ENCODE results near the gene GABRG3.

GABRG3 gene

GRCh38 chr15:26943866-26944265 lies 27.1 kb upstream of the GABRG3 start:
- no peaks in the 10 kb centered on the region for H3K4me1 ChIP-seq (ENCODE audit: control insufficient read depth, insufficient read depth, low read length, poor library complexity, severe bottlenecking)

GRCh38 chr15:26945046-26945445 lies 25.9 kb upstream of the GABRG3 start:
- no peaks in the 10 kb centered on the region for H3K4me1 ChIP-seq (ENCODE audit: control insufficient read depth, insufficient read depth, low read length, poor library complexity, severe bottlenecking)
- no peak overlapping the region for H3K4me3 ChIP-seq (ENCODE audit: insufficient read depth, low read depth, low read length, poor library complexity, severe bottlenecking)
- DNase-seq: no peak
- no peaks in the 10 kb centered on the region for H3K36me3 ChIP-seq (ENCODE audit: control insufficient read depth, insufficient read depth, low read length)
- no peaks in the 10 kb centered on the region for H3K27me3 ChIP-seq (replicated peaks; ENCODE audit: control insufficient read depth, insufficient read depth, low read length, poor library complexity, severe bottlenecking)
- no peaks in the 10 kb centered on the region for H3K9me3 ChIP-seq (ENCODE audit: control insufficient read depth, low read length)
- no peak overlapping the region for H3K27ac ChIP-seq (ENCODE audit: insufficient read depth, low read length, poor library complexity, severe bottlenecking)

More at GRCh38 chr15:26943866-26944265, 27.1 kb upstream of the GABRG3 start:
- no peak for DNase-seq
- Histone ChIP-seq H3K27me3 (replicated peaks; ENCODE audit: control insufficient read depth, insufficient read depth, low read length, poor library complexity, severe bottlenecking) (no peaks in the 10 kb centered on the region), H3K36me3 (ENCODE audit: control insufficient read depth, insufficient read depth, low read length) (no peaks in the 10 kb centered on the region), H3K4me3 (ENCODE audit: insufficient read depth, low read depth, low read length, poor library complexity, severe bottlenecking) (no peak overlapping the region), H3K9me3 (ENCODE audit: control insufficient read depth, low read length) (no peaks in the 10 kb centered on the region), H3K27ac (ENCODE audit: insufficient read depth, low read length, poor library complexity, severe bottlenecking) (no peak overlapping the region)

GRCh38 chr15:26950001-26950400 lies 21.0 kb upstream of the GABRG3 start:
- Histone ChIP-seq H3K4me1 (ENCODE audit: control insufficient read depth, insufficient read depth, low read length, poor library complexity, severe bottlenecking) (no peaks in the 10 kb centered on the region), H3K36me3 (ENCODE audit: control insufficient read depth, insufficient read depth, low read length) (no peaks in the 10 kb centered on the region), H3K27me3 (replicated peaks; ENCODE audit: control insufficient read depth, insufficient read depth, low read length, poor library complexity, severe bottlenecking) (no peaks in the 10 kb centered on the region), H3K9me3 (ENCODE audit: control insufficient read depth, low read length) (no peaks in the 10 kb centered on the region), H3K27ac (ENCODE audit: insufficient read depth, low read length, poor library complexity, severe bottlenecking) (no peak overlapping the region), H3K4me3 (ENCODE audit: insufficient read depth, low read depth, low read length, poor library complexity, severe bottlenecking) (no peak overlapping the region)
- no peak for DNase-seq

GRCh38 chr15:26954403-26954802 lies 16.6 kb upstream of the GABRG3 start:
- H3K36me3 ChIP-seq (ENCODE audit: control insufficient read depth, insufficient read depth, low read length): no peaks in the 10 kb centered on the region
- H3K4me3 ChIP-seq (ENCODE audit: insufficient read depth, low read depth, low read length, poor library complexity, severe bottlenecking): no peak overlapping the region
- no peaks in the 10 kb centered on the region for H3K27me3 ChIP-seq (replicated peaks; ENCODE audit: control insufficient read depth, insufficient read depth, low read length, poor library complexity, severe bottlenecking)
- no peaks in the 10 kb centered on the region for H3K4me1 ChIP-seq (ENCODE audit: control insufficient read depth, insufficient read depth, low read length, poor library complexity, severe bottlenecking)
- H3K9me3 ChIP-seq (ENCODE audit: control insufficient read depth, low read length): no peaks in the 10 kb centered on the region
- H3K27ac ChIP-seq (ENCODE audit: insufficient read depth, low read length, poor library complexity, severe bottlenecking): no peak overlapping the region
- DNase-seq: no peak

GRCh38 chr15:26967719-26968269 lies 3.2 kb upstream of the GABRG3 start:
- Histone ChIP-seq H3K27ac (ENCODE audit: insufficient read depth, low read length, poor library complexity, severe bottlenecking) (no peak overlapping the region), H3K9me3 (ENCODE audit: control insufficient read depth, low read length) (no peaks in the 10 kb centered on the region), H3K4me3 (ENCODE audit: insufficient read depth, low read depth, low read length, poor library complexity, severe bottlenecking) (no peak overlapping the region), H3K4me1 (ENCODE audit: control insufficient read depth, insufficient read depth, low read length, poor library complexity, severe bottlenecking) (no peaks in the 10 kb centered on the region), H3K27me3 (replicated peaks; ENCODE audit: control insufficient read depth, insufficient read depth, low read length, poor library complexity, severe bottlenecking) (peaks cover 3% of the 10 kb centered on the region), H3K36me3 (ENCODE audit: control insufficient read depth, insufficient read depth, low read length) (no peaks in the 10 kb centered on the region)
- DNase-seq: no peak

- H3K9me3 ChIP-seq (ENCODE audit: control insufficient read depth, low read length): no peaks in the 10 kb centered on the region
- no peaks in the 10 kb centered on the region for H3K36me3 ChIP-seq (ENCODE audit: control insufficient read depth, insufficient read depth, low read length)
- H3K27ac ChIP-seq (ENCODE audit: insufficient read depth, low read length, poor library complexity, severe bottlenecking): no peak overlapping the region
- H3K27me3 ChIP-seq (replicated peaks; ENCODE audit: control insufficient read depth, insufficient read depth, low read length, poor library complexity, severe bottlenecking): peaks cover 3% of the 10 kb centered on the region
- no peak for DNase-seq
- H3K4me3 ChIP-seq (ENCODE audit: insufficient read depth, low read depth, low read length, poor library complexity, severe bottlenecking): no peak overlapping the region
- H3K4me1 ChIP-seq (ENCODE audit: control insufficient read depth, insufficient read depth, low read length, poor library complexity, severe bottlenecking): no peaks in the 10 kb centered on the region
Measured at GRCh38 chr15:26968806-26969205, 2.2 kb upstream of the GABRG3 start.

- H3K4me1 ChIP-seq (ENCODE audit: control insufficient read depth, insufficient read depth, low read length, poor library complexity, severe bottlenecking): no peaks in the 10 kb centered on the region
- DNase-seq: no peak
- H3K27ac ChIP-seq (ENCODE audit: insufficient read depth, low read length, poor library complexity, severe bottlenecking): no peak overlapping the region
- no peak overlapping the region for H3K4me3 ChIP-seq (ENCODE audit: insufficient read depth, low read depth, low read length, poor library complexity, severe bottlenecking)
- H3K9me3 ChIP-seq (ENCODE audit: control insufficient read depth, low read length): no peaks in the 10 kb centered on the region
- H3K27me3 ChIP-seq (replicated peaks; ENCODE audit: control insufficient read depth, insufficient read depth, low read length, poor library complexity, severe bottlenecking): peaks cover 3% of the 10 kb centered on the region
- H3K36me3 ChIP-seq (ENCODE audit: control insufficient read depth, insufficient read depth, low read length): no peaks in the 10 kb centered on the region
Measured at GRCh38 chr15:26971271-26972018, 464 bp downstream of the GABRG3 start.

GRCh38 chr15:26972636-26973035 lies 1.7 kb downstream of the GABRG3 start:
- Histone ChIP-seq H3K4me3 (ENCODE audit: insufficient read depth, low read depth, low read length, poor library complexity, severe bottlenecking) (no peak overlapping the region), H3K9me3 (ENCODE audit: control insufficient read depth, low read length) (no peaks in the 10 kb centered on the region), H3K27me3 (replicated peaks; ENCODE audit: control insufficient read depth, insufficient read depth, low read length, poor library complexity, severe bottlenecking) (peaks cover 3% of the 10 kb centered on the region), H3K36me3 (ENCODE audit: control insufficient read depth, insufficient read depth, low read length) (no peaks in the 10 kb centered on the region), H3K4me1 (ENCODE audit: control insufficient read depth, insufficient read depth, low read length, poor library complexity, severe bottlenecking) (no peaks in the 10 kb centered on the region), H3K27ac (ENCODE audit: insufficient read depth, low read length, poor library complexity, severe bottlenecking) (no peak overlapping the region)
- no peak for DNase-seq

- Histone ChIP-seq H3K4me3 (ENCODE audit: insufficient read depth, low read depth, low read length, poor library complexity, severe bottlenecking) (no peak overlapping the region), H3K27ac (ENCODE audit: insufficient read depth, low read length, poor library complexity, severe bottlenecking) (no peak overlapping the region), H3K4me1 (ENCODE audit: control insufficient read depth, insufficient read depth, low read length, poor library complexity, severe bottlenecking) (no peaks in the 10 kb centered on the region), H3K27me3 (replicated peaks; ENCODE audit: control insufficient read depth, insufficient read depth, low read length, poor library complexity, severe bottlenecking) (peaks cover 3% of the 10 kb centered on the region), H3K36me3 (ENCODE audit: control insufficient read depth, insufficient read depth, low read length) (no peaks in the 10 kb centered on the region), H3K9me3 (ENCODE audit: control insufficient read depth, low read length) (no peaks in the 10 kb centered on the region)
- no peak for DNase-seq
Measured at GRCh38 chr15:26974120-26974780, 3.3 kb downstream of the GABRG3 start.

GRCh38 chr15:26981492-26981891 lies 10.5 kb downstream of the GABRG3 start:
- DNase-seq: no peak
- Histone ChIP-seq H3K4me1 (ENCODE audit: control insufficient read depth, insufficient read depth, low read length, poor library complexity, severe bottlenecking) (no peaks in the 10 kb centered on the region), H3K27ac (ENCODE audit: insufficient read depth, low read length, poor library complexity, severe bottlenecking) (no peak overlapping the region), H3K36me3 (ENCODE audit: control insufficient read depth, insufficient read depth, low read length) (no peaks in the 10 kb centered on the region), H3K4me3 (ENCODE audit: insufficient read depth, low read depth, low read length, poor library complexity, severe bottlenecking) (no peak overlapping the region), H3K27me3 (replicated peaks; ENCODE audit: control insufficient read depth, insufficient read depth, low read length, poor library complexity, severe bottlenecking) (no peaks in the 10 kb centered on the region), H3K9me3 (ENCODE audit: control insufficient read depth, low read length) (no peaks in the 10 kb centered on the region)
